ENCODE measurements around the gene FKBP1A. TPM values are rescaled to one million over a fixed set of nuclear protein-coding genes. Genes with fewer than 3 reads are reported as not detected.

Gene FKBP1A
- total and polyA plus RNA-seq, 2 donors (not counting 3 experiments of a cell fraction or from before 2014, with no cell fraction given), result 968 to 1,972 TPM

DNA sequence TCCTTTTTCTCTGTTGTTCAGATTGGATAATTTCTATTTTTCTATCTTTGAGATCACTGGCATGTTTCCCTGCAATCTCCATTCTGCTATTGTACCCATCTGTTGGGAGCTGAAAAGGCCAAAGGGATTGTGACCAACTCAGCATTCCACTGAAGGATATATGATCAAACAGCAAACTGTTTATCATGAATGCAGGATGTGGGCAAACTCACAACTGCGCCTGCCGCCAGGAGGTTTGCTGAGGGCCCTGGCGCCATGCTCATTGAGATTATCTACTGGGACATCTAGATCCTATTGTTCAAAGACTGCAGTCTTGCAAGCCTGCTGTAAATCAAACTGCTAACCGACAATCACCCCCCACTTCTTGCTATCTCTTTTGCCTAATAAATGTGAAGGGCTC is 3.8 kb upstream of the FKBP1A start:
- Histone ChIP-seq H3K36me3 (ENCODE audit: control insufficient read depth in 2 of 2, extremely low read depth in 1 of 2, insufficient read depth in 2 of 2, low read length in 2 of 2) (no peaks in the 10 kb centered on the region), H3K79me2 (ENCODE audit: control insufficient read depth, insufficient read depth, low read length) (peaks cover 19% of the 10 kb centered on the region), H4K20me1 (replicated peaks; ENCODE audit: control insufficient read depth, extremely low read depth, insufficient read depth, low read length) (no peaks in the 10 kb centered on the region), H3K9ac (replicated peaks; ENCODE audit: extremely low read depth, insufficient read depth, low read length) (peak overlapping the region; percentile 64), H3K27me3 (ENCODE audit: control insufficient read depth in 2 of 2, insufficient read depth in 2 of 2, low read length in 2 of 2) (no peaks in the 10 kb centered on the region), H3K4me1 (ENCODE audit: control insufficient read depth, extremely low read depth, insufficient read depth, low read length) (peaks cover 60% of the 10 kb centered on the region), H3K4me3 (replicated peaks in 1 of 3; ENCODE audit: insufficient read depth in 1 of 3, low read depth in 1 of 3, low read length in 3 of 3) (no peak overlapping the region), H3K4me2 (ENCODE audit: insufficient read depth, low read length) (peak overlapping the region; percentile 36), H2AFZ (ENCODE audit: low read depth, low read length) (no peak overlapping the region), H3K9me3 (replicated peaks; ENCODE audit: control insufficient read depth, insufficient read depth, low read length) (peaks cover 4% of the 10 kb centered on the region), H3K27ac (ENCODE audit: insufficient read depth, low read depth, low read length) (peak overlapping the region; percentile 87), H3K9me1 (replicated peaks; ENCODE audit: control insufficient read depth, extremely low read depth, insufficient read depth, low read length) (no peaks in the 10 kb centered on the region)
- TF ChIP-seq POLR2A (IDR thresholded peaks at IDR 0.05; ENCODE audit: low read depth, low read length) (no peak), EZH2 (IDR thresholded peaks at IDR 0.05; ENCODE audit: borderline replicate concordance, low read depth, low read length, severe bottlenecking) (no peak), GATA2 (IDR thresholded peaks at IDR 0.05; ENCODE audit: insufficient read depth, insufficient read length, low read depth, low read length) (peak; percentile 84)
- TF ChIP-seq, protein P1, sequence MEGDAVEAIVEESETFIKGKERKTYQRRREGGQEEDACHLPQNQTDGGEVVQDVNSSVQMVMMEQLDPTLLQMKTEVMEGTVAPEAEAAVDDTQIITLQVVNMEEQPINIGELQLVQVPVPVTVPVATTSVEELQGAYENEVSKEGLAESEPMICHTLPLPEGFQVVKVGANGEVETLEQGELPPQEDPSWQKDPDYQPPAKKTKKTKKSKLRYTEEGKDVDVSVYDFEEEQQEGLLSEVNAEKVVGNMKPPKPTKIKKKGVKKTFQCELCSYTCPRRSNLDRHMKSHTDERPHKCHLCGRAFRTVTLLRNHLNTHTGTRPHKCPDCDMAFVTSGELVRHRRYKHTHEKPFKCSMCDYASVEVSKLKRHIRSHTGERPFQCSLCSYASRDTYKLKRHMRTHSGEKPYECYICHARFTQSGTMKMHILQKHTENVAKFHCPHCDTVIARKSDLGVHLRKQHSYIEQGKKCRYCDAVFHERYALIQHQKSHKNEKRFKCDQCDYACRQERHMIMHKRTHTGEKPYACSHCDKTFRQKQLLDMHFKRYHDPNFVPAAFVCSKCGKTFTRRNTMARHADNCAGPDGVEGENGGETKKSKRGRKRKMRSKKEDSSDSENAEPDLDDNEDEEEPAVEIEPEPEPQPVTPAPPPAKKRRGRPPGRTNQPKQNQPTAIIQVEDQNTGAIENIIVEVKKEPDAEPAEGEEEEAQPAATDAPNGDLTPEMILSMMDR (IDR thresholded peaks at IDR 0.05; ENCODE audit: extremely low read depth in 1 of 2, insufficient read depth in 1 of 2, low read depth in 1 of 2, low read length in 2 of 2), result no peak
- no peak for FAIRE-seq
- DNase-seq (ENCODE audit: low read depth, low spot score), result peak; percentile 37
- ChIA-PET POLR2A (no interaction called here), CTCF (interaction anchor here (0.6 to 2.7 kb wide), 5 partner anchors 8 to 73 kb away, joined by 3 to 15 read pairs (median 4); no protein-coding TSS in a partner anchor)
- TSS peak; percentile 45 for BruUV-seq (replicated peaks)
- dilution Hi-C loops (cut with MboI; ENCODE audit: extremely low pct_ligation_motif_present, low sequenced_read_pairs) (no loop called here), intact Hi-C loops (cut with micrococcal nuclease) (loop anchor here (1.0 kb wide), 2 partner anchors 20 to 73 kb away; no protein-coding TSS in a partner anchor)

DNA sequence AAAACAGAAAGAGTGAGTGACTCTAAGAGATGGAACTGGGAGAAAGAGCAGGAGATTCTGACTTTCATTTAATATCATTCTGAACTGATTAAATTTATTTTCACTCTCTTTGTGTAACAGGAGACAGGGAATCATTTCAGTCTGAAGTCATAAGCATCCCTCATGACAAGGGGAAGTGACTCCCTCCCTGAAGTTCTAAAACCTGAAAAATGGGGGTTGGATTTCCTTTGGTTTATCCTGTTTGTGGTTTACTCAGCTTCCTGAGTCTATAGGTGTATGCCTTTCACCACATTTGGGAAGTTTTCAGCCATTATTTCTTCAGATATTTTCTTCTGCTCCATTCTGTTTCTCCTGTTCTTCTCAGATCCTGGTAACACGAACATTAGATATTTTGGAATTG is 3.4 kb upstream of the FKBP1A start:
- peak; percentile 86 for TF ChIP-seq FOS (IDR thresholded peaks at IDR 0.05; ENCODE audit: borderline replicate concordance, insufficient read depth, low read length)
- TF ChIP-seq, protein P1 (IDR thresholded peaks at IDR 0.05; ENCODE audit: extremely low read depth in 1 of 2, insufficient read depth in 1 of 2, low read depth in 1 of 2, low read length in 2 of 2), result no peak
- TF ChIP-seq, protein P2, sequence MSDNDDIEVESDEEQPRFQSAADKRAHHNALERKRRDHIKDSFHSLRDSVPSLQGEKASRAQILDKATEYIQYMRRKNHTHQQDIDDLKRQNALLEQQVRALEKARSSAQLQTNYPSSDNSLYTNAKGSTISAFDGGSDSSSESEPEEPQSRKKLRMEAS (IDR thresholded peaks at IDR 0.05; ENCODE audit: insufficient read depth, insufficient read length), result no peak
- peak; percentile 57 for TF ChIP-seq POLR2A (IDR thresholded peaks at IDR 0.05; ENCODE audit: low read depth, low read length)
- no peak for TF ChIP-seq EZH2 (IDR thresholded peaks at IDR 0.05; ENCODE audit: borderline replicate concordance, low read depth, low read length, severe bottlenecking)
- TF ChIP-seq POLR2AphosphoS5 (IDR thresholded peaks at IDR 0.05; ENCODE audit: insufficient read depth, low read depth, low read length), result peak; percentile 57
- TF ChIP-seq GATA2 (IDR thresholded peaks at IDR 0.05; ENCODE audit: insufficient read depth, insufficient read length, low read depth, low read length), result no peak
- TF ChIP-seq JUN (IDR thresholded peaks at IDR 0.05; ENCODE audit: borderline replicate concordance, insufficient read depth, insufficient read length, low read depth), result peak; percentile 71
- TF ChIP-seq MYC (IDR thresholded peaks at IDR 0.05; ENCODE audit: low read depth, low read length), result no peak
- DNase-seq (ENCODE audit: low read depth, low spot score), result peak; percentile 74

More for the DNA sequence above, 3.4 kb upstream of the FKBP1A start:
- dilution Hi-C loops (cut with MboI; ENCODE audit: extremely low pct_ligation_motif_present, low sequenced_read_pairs), result no loop called here
- peak; percentile 68 for FAIRE-seq
- H3K79me2 ChIP-seq (ENCODE audit: control insufficient read depth, insufficient read depth, low read length), result peaks cover 23% of the 10 kb centered on the region
- no TSS peak for BruUV-seq (replicated peaks)
- peak overlapping the region; percentile 64 for H3K9ac ChIP-seq (replicated peaks; ENCODE audit: extremely low read depth, insufficient read depth, low read length)
- H3K9me3 ChIP-seq (replicated peaks; ENCODE audit: control insufficient read depth, insufficient read depth, low read length), result peaks cover 4% of the 10 kb centered on the region
- H3K4me2 ChIP-seq (ENCODE audit: insufficient read depth, low read length), result peak overlapping the region; percentile 36
- no peak overlapping the region for H2AFZ ChIP-seq (ENCODE audit: low read depth, low read length)
- H3K27ac ChIP-seq (ENCODE audit: insufficient read depth, low read depth, low read length), result peak overlapping the region; percentile 87
- POLR2A ChIA-PET, result no interaction called here
- intact Hi-C loops (cut with micrococcal nuclease), result loop anchor here (1.0 kb wide), 2 partner anchors 20 to 73 kb away; no protein-coding TSS in a partner anchor
- CTCF ChIA-PET, result interaction anchor here (0.6 to 2.7 kb wide), 5 partner anchors 9 to 73 kb away, joined by 3 to 15 read pairs (median 4); no protein-coding TSS in a partner anchor
- H4K20me1 ChIP-seq (replicated peaks; ENCODE audit: control insufficient read depth, extremely low read depth, insufficient read depth, low read length), result no peaks in the 10 kb centered on the region
- H3K4me3 ChIP-seq (replicated peaks in 1 of 3; ENCODE audit: insufficient read depth in 1 of 3, low read depth in 1 of 3, low read length in 3 of 3), result no peak overlapping the region
- H3K36me3 ChIP-seq (ENCODE audit: control insufficient read depth in 2 of 2, extremely low read depth in 1 of 2, insufficient read depth in 2 of 2, low read length in 2 of 2), result no peaks in the 10 kb centered on the region
- peaks cover 62% of the 10 kb centered on the region for H3K4me1 ChIP-seq (ENCODE audit: control insufficient read depth, extremely low read depth, insufficient read depth, low read length)
- H3K9me1 ChIP-seq (replicated peaks; ENCODE audit: control insufficient read depth, extremely low read depth, insufficient read depth, low read length), result no peaks in the 10 kb centered on the region
- H3K27me3 ChIP-seq (ENCODE audit: control insufficient read depth in 2 of 2, insufficient read depth in 2 of 2, low read length in 2 of 2), result no peaks in the 10 kb centered on the region

Measured in endothelial cell of umbilical vein (primary cell).